ENCODE data around the gene RUVBL1. TPM values are rescaled to one million over a fixed set of nuclear protein-coding genes. Genes with fewer than 3 reads are reported as not detected.

The RUVBL1 gene
- total RNA-seq, 6 donors from 2014 or later: 16.0 to 26.9 (median 21.8) TPM

DNA sequence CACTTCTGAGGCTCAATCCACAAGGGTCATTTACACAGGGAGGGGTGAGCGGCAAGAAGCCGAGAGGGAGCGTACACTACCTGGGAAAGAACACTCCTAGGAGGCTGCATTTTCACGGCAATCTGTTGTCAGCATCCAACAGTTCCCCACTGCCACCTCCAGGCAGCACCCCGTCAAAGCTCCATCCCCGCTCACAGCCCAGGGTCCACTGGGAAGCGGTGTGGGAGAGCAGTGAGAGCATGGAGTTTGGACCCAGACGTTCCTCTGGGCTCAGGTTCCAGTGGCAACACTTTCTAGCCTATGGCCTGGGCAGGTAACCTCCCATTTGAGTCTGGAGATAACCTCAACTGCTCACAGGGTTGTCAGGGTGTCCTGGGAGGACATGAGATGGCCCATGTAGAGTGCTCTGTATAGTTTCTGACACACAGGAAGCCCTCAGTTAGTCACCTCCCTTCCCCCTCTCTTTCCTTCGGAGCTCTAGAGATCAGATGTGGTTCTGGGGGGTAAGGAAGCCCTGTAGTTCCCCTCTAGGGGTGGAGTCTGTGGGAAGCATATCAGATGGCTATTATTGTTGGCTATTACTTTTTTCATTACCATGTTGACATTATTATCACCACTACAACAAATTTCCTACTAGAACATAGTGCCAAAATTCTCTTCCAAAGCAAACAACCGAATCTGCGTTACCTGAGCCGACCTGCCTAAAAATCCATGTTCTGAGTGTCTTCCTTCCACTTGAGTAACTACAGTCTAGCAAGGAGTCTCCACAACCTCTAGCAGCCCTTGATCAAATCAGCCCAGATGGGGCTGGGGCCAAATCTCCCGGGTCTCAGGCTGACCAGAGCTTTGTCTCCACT, 29.1 kb downstream of the RUVBL1 start:
- DNase-seq (no peak), ATAC-seq (ENCODE audit: low FRiP score in 2 of 2) (no peak)
- H3K4me3 ChIP-seq: no peak overlapping the region
- WGBS, 2 donors: 86% methylated on average over 13 of the region's 13 CpGs
- TF ChIP-seq EP300 (IDR thresholded peaks at IDR 0.05) (no peak), POLR2AphosphoS5 (IDR thresholded peaks at IDR 0.05) (no peak)
- peaks cover 0 to 6% (median 0%) of the 10 kb centered on the region in 4 donors for H3K4me1 ChIP-seq
- H3K27me3 ChIP-seq: no peaks in the 10 kb centered on the region
- H3K9me3 ChIP-seq: no peaks in the 10 kb centered on the region
- H3K36me3 ChIP-seq: peaks cover 0 to 62% (median 26%) of the 10 kb centered on the region in 4 donors
- H3K27ac ChIP-seq: no peak overlapping the region

DNA sequence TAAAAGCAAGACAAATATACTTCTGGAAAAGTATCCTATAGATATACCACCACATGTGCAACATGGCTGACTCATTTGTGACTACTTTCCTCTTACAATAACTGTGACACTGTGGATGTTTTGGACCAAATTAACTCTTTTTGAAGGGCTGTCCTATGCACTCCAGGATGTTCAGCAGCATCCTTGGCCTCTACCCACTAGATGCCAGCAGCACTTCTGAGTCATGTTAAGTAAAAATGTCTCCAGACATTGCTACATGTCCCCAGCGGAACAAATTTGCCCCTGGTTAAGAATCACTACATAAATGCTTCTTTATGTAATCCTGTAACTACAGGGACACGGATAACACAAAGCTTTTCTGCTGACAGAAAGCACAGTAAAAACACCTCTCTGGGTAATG, 32.0 kb downstream of the RUVBL1 start:
- Histone ChIP-seq H3K27me3 (no peaks in the 10 kb centered on the region), H3K36me3 (peaks cover 0 to 43% (median 10%) of the 10 kb centered on the region in 4 donors), H3K9me3 (no peaks in the 10 kb centered on the region), H3K4me3 (no peak overlapping the region), H3K4me1 (no peaks in the 10 kb centered on the region), H3K27ac (no peak overlapping the region)
- TF ChIP-seq, protein P1, sequence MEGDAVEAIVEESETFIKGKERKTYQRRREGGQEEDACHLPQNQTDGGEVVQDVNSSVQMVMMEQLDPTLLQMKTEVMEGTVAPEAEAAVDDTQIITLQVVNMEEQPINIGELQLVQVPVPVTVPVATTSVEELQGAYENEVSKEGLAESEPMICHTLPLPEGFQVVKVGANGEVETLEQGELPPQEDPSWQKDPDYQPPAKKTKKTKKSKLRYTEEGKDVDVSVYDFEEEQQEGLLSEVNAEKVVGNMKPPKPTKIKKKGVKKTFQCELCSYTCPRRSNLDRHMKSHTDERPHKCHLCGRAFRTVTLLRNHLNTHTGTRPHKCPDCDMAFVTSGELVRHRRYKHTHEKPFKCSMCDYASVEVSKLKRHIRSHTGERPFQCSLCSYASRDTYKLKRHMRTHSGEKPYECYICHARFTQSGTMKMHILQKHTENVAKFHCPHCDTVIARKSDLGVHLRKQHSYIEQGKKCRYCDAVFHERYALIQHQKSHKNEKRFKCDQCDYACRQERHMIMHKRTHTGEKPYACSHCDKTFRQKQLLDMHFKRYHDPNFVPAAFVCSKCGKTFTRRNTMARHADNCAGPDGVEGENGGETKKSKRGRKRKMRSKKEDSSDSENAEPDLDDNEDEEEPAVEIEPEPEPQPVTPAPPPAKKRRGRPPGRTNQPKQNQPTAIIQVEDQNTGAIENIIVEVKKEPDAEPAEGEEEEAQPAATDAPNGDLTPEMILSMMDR (IDR thresholded peaks at IDR 0.05): no peak
- TF ChIP-seq POLR2AphosphoS5 (IDR thresholded peaks at IDR 0.05) (no peak), EP300 (IDR thresholded peaks at IDR 0.05) (no peak), POLR2A (IDR thresholded peaks at IDR 0.05) (no peak)
- 86 to 97% methylated on average over 2 of the region's 2 CpGs for WGBS, 2 donors
- ATAC-seq (ENCODE audit: low FRiP score in 2 of 2): no peak
- no peak for DNase-seq

DNA sequence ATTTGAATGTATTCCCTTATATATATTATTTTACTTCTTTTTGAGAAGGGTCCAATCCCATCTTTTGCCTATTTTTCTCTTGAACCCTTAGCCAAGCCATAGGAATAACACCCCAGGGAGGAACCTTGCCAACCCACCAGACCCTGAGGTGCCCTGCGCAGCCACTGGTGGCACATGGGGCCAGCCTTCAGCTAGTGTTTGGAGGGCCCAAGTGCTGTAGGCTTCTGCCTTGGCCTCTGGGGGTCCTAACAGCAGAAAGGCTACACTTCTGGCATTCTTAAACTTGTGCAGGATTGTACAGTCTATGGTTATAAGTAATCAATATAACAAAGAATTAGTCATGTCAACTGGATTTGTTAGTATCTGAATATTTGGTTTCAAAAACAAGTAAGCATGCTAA, 34.5 kb downstream of the RUVBL1 start:
- TF ChIP-seq POLR2A (IDR thresholded peaks at IDR 0.05): no peak
- no peak for TF ChIP-seq POLR2AphosphoS5 (IDR thresholded peaks at IDR 0.05)
- TF ChIP-seq EP300 (IDR thresholded peaks at IDR 0.05): no peak
- TF ChIP-seq, protein P1 (IDR thresholded peaks at IDR 0.05): no peak
- H3K36me3 ChIP-seq: peaks cover 0 to 50% (median 11%) of the 10 kb centered on the region in 4 donors
- H3K9me3 ChIP-seq: no peaks in the 10 kb centered on the region
- 100% methylated on average over 1 of the region's 1 CpG for WGBS, 2 donors
- no peak overlapping the region for H3K27ac ChIP-seq
- no peak for DNase-seq
- ATAC-seq (ENCODE audit: low FRiP score in 2 of 2): no peak
- H3K4me3 ChIP-seq: no peak overlapping the region
- H3K27me3 ChIP-seq: no peaks in the 10 kb centered on the region
- H3K4me1 ChIP-seq: peaks cover 0 to 5% (median 1%) of the 10 kb centered on the region in 4 donors

DNA sequence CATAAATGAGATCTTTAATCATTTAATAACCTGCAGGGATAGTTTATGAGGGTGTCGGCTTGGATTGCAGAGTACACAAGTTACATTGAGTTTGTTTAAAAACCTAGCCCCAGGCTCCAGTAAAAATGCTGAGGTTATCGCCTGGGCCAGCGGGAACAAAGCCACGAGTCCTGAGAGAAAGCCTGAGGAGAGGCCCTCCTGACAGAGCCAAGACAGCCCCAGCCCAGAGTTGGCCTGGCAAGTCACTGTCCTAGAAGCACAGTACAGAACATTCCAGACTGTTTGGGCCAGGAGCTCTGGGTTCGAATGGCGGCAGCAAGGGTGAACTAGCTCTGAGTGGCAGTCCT, 39.0 kb downstream of the RUVBL1 start:
- ATAC-seq (ENCODE audit: low FRiP score in 2 of 2) (no peak), DNase-seq (no peak)
- Histone ChIP-seq H3K27ac (no peak overlapping the region), H3K4me1 (peaks cover 0 to 9% (median 5%) of the 10 kb centered on the region in 4 donors), H3K4me3 (no peak overlapping the region), H3K9me3 (no peaks in the 10 kb centered on the region), H3K36me3 (peaks cover 0 to 68% (median 18%) of the 10 kb centered on the region in 4 donors), H3K27me3 (no peaks in the 10 kb centered on the region)
- TF ChIP-seq, protein P1 (IDR thresholded peaks at IDR 0.05): no peak
- no peak for TF ChIP-seq POLR2A (IDR thresholded peaks at IDR 0.05)
- TF ChIP-seq POLR2AphosphoS5 (IDR thresholded peaks at IDR 0.05): no peak
- TF ChIP-seq EP300 (IDR thresholded peaks at IDR 0.05): no peak
- WGBS, 2 donors: 60 to 70% methylated on average over 6 of the region's 6 CpGs

DNA sequence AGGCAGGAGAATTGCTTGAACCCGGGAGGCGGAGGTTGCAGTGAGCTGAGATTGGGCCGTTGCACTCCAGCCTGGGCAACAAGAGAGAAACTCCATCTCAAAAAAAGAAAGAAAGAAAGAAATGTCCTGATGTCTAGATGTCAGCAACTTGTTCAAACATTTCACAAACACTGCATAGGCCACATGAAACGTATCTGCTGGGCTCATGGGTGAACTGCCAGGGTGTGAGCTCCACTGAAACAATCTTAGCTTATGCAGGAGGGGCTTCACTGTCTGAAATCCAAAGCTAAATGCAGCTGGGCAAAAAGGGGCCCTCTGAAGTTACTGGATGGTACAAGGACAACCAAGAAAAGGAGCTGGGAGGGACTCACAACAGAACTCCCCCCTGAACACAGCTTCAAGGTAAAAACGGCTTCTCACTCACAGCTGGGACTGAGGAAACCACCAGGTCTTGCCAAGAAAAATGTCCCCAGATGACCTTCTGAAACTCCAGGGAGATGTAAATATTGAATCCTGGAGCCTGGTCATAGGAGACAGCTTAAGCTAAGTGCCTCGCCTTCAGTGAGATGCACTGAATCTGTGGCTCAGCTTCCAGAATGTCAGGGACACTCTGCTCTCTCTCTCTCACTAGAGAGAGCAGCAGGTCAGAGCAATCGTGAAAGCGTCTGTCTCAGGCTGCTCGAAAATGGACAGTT, 39.5 kb downstream of the RUVBL1 start:
- H3K36me3 ChIP-seq: peaks cover 0 to 68% (median 18%) of the 10 kb centered on the region in 4 donors
- no peaks in the 10 kb centered on the region for H3K27me3 ChIP-seq
- TF ChIP-seq POLR2A (IDR thresholded peaks at IDR 0.05): no peak
- TF ChIP-seq, protein P1 (IDR thresholded peaks at IDR 0.05): no peak
- TF ChIP-seq POLR2AphosphoS5 (IDR thresholded peaks at IDR 0.05): no peak
- no peak for TF ChIP-seq EP300 (IDR thresholded peaks at IDR 0.05)
- no peaks in the 10 kb centered on the region for H3K9me3 ChIP-seq
- H3K4me3 ChIP-seq: no peak overlapping the region
- DNase-seq (no peak), ATAC-seq (ENCODE audit: low FRiP score in 2 of 2) (no peak)
- H3K27ac ChIP-seq: no peak overlapping the region
- peaks cover 0 to 11% (median 5%) of the 10 kb centered on the region in 4 donors for H3K4me1 ChIP-seq
- WGBS, 2 donors: 65 to 73% methylated on average over 9 of the region's 9 CpGs
